ENCODE measurements around the gene SPECC1L.

The SPECC1L gene

DNA sequence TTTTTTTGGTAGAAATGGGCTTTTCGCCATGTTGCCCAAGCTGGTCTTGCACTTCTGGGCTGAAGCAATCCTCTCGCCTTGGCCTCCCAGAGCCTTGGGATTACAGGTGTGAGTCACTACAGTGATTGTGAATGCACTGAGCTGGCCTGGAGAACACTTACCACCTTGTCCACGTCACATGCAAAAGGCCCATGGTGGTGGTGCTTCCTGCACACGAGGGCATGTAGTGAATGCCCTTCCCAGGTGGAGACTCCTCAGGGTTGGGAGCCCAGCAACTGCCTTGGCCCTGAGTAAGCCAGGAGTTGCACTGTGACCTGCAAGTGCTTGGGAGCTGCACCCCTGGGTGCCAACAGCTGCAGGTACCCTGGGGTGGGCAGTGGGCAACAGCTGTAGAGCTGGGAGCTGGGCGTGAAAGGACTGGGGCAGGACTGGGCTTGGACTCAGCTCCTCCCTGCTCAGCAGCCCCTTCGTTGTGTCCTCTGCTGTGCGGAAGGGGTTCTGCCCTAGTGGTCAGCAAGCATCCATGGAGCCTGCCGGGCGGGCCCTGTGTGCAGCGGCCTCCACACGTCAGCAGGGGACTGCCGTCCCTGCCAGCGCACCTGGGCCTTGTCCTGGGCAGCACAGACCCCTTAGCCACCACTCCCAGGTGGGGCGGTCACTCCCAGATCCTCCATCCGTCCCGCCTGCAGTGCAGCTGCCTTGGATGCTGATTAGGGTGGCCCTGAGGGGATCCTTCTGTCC is 147.4 kb downstream of the SPECC1L start:
- DNase-seq, result no peak

DNA sequence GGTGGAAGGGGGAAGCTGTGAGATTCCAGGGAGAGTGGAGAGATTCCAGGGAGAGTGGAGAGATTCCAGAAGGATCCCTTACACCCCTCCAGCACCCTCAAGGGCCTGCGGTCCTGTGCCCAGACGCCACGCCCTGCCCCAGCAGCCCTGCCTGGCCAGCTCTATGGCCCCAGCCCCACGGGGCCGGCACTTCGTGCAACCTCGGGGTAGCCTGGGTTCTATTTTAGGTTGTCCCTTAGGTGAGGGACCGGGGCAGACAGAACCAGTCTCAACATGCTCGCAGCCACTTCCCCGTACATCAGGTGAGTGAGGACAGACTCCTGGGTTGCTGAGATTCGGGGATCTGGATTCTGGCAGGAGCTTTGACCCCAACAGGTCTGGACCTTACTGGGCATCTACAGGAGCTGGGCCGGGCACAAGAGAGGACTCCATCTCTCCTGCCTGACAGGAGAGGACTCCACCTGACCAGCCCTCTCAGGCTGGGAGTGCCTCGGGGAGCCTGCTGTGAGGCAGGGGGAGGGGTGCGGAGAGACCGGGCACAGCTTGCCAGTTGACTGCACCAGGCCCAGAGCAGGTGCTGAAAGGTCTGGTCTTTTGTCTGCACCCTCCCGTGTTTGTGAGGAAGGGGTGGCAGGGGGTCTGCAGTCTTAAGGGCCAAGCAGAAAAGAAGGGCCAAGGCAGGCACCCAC is 148.3 kb downstream of the SPECC1L start:
- DNase-seq, result no peak

DNA sequence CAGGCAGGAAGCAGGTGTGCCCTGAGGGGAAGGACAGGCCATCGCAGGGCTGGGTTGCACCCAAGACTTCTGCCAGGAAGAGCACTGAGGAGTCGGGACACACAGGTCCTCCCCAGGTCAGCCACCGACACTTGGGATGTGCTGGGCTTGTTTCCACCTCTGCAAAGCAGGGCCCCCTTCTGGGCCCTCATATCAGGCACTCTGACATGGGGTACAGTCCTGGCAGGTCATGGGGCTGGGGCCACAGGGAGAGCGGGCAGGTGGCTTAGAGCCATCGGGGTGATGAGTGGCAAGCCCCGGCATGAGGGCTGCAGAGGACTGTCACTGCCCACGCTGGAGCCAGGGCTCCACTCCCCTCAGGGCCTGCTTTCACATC is 148.8 kb downstream of the SPECC1L start:
- DNase-seq, result no peak

DNA sequence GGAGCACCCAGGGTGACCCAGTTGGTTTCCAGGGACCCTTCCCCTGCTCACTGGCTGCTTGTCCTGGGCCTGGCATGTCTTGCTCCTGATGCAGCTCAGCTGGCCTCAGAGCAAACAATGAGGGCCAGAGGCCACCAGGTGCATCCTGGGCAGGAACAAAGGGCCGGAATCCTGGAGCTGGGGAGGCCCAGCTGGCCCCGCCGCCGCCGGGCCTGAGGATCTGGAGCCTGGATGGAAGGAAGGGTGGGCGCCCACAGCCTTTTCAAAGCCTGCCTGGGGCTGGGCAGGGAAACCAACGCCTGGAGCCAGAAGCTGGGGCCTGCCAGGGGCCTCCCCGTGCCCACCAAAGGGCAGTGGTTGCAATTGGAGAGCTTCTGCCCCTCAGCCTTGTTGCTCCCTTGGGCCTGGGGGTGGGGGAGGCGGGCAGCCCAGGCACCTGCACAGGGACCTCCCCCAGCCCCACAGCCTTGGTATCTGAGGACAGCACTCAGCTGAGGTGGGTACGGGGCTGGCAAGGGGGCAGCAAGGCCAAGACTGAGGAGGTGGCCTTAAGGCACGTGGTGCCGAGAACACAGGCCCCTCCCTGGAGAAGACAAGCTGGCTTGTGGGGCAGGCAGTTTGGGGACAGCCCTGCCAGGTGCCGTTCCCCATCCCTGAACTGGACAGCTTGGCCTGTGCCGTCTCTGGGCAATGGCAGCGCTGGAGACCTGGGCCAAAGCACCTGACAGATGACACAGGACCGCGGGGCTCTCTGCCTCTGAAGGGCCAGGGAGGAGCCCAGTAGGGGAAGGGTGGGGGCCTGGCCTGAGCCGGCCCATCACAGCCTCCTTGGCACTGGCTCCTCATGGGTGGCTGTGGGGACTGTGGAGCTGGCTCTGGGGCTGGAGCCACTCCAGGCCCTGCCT is 149.7 kb downstream of the SPECC1L start:
- DNase-seq, result no peak

DNA sequence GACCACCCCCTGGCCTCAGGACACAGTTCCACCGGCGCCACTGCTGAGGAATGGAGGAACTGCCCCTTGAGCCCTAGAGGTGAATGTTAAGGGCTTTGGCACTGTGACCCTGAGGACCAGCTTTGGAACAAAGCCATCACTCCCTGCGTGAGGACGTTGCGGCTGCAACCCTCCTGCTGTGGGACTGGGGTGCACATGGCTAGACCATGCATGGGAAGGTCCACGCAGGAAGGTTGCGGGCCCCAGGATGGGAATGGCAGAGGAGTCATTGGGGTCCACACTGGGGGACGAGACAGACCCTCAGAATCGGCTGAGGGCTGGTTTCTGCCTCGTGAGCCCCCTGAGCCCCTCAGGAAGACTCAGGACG is 150.3 kb downstream of the SPECC1L start:
- DNase-seq, result no peak

DNA sequence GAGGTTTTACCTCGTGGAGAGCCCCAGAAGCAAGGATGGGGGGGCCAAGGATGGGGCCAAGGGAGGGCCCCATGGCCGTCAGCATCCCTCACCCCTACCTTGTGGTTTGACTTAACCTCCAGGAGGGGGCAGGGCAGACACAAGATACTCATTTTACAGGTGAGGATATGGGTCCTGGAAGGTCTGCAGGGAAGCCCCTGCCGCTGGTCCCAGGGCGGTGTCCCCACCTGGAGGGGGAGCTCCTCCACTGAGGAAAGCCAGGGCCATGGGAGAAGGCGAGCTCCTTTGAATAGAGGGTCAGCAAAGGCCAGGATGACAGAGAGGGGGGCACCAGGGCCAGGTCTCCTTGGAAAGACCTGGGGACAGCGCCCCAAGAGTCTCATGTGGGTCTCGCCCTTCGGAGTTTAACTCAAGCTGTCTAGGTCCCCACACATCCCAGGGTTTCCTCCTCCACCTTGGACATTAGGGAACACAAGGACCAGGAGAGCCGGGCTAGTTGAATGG is 150.8 kb downstream of the SPECC1L start:
- peak; percentile 57 for DNase-seq

DNA sequence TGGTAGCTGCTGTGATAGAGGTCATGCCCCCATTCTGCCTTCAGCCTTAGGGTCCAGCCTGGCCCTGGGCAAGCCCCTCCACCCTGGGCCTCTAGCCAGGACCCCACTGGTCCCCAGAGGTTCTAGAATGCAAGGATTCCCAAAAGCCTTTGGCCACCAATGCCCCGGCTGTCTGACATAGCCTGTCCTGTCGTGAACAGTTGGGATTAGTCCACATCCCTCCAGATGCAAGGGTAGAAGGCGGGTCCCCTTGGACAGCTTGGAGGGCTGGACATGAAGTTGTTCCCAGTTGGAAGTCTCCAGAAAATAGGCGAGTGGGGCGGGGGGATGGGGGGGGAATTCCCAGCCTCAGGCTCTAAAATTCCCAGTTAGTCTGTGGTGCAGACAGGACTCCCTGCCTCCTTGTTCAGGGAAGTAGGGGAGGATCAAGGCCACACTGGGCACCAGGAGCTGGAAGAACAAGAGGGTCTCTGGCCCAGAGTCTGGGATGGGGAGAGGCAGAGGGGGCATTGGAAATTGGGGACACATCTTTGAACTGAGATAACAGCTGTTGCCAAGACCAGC is 151.6 kb downstream of the SPECC1L start:
- no peak for DNase-seq

DNA sequence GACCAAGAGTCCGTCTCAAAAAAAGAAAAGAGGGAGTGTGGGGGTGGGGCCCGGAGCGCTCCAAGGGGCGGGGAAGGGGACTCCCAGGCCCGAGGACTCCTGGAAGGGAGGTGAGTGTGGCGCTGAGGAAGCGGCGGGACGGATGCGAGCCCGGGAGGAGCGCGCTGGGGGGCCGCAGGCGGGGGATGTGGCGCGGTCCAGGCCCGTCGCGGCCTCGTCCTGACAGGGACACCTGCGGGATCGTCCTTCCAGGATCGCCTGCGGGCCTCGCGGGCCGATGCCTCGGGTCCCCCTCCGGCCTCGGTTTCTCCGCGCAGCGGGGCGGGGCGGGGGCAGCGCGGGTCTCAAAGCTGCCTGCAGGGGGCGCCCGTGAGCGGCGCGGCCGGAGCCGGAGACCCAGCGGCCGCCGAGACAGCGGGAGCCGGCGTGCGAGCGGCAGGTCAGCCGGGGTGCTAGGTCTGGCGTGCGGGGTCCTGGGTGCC is 152.9 kb downstream of the SPECC1L start:
- peak; percentile 55 for DNase-seq

DNA sequence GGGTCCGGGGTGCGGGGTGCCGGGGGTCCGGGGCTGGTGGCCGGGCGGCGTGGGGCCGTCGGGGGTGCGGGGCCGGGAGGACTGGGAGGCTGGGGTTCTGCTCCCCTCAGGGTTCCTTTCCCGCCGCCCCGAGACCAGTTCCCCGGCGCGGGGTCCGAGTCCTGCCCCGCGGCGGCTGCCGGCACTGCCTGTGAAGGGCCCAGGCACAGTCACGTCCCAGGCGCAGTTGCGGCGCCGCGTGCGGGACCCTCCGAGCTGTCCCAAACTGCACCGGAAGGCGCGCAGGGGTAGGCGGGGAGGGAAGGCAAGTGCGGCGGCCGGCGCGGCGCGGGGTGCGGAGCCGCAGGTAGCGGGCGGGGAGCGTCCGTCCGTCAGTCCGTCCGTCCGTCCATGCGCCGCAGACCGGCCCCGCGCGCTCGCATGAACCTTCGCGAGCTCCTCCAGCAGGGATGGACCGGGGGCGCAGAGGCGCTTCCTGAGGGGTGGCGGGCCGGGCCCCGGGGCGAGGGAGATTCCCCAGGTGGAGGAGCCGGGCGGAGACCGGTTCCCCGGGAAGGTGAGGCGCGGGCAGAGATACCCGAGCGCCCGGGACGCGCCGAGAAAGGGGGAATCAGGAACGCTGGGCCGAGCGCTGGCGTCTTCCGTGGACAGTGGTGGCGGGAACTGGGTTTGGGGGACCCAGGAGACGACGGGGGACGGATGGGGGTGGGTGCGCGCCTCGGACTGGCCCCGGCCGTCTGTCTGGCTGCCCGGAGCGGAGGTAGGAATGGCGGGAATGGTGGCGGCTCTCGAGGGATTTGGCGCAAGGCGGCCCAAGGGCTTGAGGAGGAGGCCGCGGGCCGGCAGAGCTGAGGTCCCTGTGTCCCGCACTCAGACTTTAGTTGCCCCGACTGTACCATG is 153.6 kb downstream of the SPECC1L start:
- DNase-seq, result peak; percentile 40

DNA sequence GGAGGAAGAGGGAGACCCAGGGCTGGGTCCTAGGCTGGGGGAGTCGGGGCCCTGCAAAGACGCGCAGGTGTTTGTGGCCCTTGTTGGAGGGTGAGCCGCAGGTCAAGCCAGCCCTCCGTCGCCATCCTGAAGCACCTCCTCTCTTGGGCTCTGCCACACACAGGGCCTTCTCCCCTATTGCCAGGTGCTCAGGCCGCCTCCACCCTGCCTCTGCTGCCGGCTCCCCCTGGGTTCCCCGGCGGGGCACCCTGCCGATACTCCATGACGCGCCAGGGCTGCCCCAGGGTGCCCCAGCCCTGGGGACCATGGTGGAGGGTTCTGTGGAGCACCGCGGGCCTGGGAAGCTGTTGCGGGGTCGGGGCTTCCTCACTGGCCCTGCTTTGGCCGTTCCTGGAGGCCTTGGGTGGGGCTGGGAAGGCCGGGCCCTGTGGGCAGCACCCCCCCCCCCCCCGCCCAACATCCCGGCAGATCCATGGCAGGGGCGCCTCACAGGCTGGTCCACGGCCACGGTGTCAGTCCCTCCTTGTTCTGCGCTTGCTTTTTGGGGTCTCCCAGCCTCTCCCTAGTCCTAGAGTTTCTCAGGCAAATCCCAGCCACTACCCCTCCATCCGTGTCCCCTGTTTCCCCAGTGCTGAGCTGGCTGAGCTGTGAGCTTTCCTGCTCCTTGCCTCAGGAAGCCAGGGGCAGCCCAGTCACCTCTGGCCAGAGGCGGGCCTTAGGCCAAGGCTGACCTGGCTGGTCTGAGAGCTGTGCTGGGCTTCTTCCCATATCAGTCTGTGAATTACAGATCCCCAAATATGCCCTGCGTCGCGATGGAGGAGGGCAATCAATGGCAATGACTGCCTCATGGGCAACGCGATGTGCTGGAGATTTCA is 154.5 kb downstream of the SPECC1L start:
- DNase-seq, result no peak

DNA sequence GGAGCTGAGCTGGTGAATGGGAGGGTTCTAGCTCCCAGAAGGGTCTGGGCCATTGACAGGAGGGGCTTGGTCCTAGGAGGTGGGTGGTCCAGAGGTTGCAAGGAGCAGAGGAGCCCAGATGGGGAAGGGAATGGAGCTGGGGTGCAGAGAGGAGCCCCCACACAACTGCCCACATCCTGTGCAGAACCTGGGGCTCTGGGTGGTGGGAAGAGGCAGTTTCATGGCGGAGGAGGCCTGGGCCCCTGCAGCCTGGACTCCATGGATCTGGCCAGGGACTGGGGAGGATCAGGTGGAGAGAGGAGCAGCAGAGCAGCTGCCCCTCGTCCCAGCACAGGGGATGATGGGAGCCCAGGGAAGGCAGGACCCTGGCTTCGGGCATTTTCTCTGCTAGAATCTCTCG is 155.8 kb downstream of the SPECC1L start:
- DNase-seq, result no peak

DNA sequence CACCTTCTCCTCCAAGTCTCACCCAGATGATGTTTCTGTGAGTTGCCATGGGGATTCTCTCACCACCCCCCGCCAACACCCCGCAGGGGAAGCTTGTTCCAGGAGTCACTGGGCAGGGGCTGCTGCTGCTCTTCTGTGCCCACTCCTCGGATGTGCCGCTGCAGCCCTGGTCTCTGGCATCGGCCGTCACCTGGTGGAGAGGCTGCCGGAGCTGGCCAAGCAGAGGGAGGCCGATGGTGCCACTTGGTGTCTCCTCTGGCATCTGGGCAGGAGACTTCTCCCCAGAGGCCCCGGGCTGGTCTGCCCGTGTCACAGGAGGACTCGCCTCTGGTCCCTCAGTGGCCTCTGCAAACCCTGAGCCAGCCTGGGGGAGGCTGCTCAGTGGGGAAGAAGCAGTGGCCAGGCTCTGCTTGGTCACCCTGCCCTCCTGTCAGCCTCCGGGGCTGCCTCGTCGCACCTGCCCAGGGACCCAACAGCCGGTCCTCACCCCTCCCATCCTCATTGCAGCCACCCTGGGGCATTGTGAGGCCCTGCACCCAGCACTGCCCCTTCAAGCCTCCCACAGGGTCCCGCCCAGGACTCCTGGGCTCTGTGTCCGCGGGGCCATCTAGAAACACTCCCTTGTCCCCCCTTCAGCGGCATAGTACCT is 156.3 kb downstream of the SPECC1L start:
- DNase-seq, result peak; percentile 32

DNA sequence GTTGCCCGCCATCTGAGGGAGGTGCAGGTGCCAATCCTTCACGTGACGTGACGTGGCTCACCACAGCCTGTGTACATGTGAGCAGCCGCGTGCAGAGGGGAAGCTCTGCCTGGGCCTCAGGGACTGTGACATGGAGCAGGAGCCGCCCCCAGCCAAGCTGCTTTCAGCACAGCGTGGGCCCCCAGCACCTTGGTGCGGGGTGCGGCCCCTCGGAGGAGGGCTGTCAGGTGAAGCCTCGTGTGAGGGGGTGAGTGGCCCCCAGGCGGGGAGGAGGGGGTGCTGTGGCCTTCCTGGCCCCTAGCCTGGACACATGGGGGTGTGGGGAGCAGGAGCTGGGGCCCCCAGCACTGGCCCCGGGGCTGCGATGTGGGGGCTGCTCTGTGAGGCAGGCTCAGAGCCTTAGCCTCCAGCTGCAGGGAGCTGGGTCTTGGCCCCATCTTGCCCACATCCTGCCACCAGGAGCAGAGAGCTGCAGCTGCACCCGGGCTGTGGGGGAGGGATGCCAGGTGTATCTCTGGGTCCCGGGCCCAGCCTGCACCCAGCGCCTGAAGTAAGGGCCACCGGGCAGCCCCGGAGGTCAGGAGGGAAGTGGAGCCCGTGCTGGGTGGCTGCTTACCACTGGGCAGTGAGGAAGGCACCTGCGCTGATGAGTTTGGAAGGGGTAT is 157.0 kb downstream of the SPECC1L start, which contains the start of gene ADORA2A:
Gene ADORA2A, plus strand, starts transcription at position 100 of the 665 bp plus-strand sequence. CDS start 5,806 bp downstream, outside the sequence.
- peak; percentile 87 for DNase-seq

DNA sequence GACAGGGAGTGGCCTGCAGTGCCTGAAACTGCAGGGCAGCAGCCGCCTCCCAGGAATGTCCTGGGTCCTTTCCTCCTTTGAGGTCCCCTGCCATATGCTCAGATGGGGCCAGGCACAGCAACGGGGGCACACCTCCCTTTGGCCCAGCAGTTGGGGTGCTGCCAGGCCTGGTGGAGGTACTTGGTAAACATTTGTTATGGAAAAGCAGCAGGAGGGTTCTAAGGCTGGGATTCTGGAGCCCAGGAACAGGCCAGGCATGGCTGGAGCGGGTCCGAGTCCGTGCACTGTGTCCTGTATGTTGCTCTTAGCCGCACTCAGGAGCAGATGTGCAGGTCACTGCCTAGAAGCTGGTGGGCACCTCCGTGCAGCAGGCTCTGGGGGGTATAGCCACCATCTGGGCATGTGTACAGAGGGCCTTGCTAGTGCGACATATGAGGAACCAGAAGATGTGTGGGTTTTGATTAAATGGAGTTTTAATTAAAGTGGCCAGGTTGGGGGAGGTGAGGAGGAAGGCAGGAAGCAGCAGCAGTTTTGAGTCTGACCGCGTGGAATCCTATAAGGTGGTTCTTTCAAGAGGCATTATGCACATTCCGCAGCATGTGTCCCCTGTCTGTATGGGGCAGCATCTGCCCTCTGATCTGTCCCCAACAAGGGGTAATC is 158.2 kb downstream of the SPECC1L start:
- no peak for DNase-seq

DNA sequence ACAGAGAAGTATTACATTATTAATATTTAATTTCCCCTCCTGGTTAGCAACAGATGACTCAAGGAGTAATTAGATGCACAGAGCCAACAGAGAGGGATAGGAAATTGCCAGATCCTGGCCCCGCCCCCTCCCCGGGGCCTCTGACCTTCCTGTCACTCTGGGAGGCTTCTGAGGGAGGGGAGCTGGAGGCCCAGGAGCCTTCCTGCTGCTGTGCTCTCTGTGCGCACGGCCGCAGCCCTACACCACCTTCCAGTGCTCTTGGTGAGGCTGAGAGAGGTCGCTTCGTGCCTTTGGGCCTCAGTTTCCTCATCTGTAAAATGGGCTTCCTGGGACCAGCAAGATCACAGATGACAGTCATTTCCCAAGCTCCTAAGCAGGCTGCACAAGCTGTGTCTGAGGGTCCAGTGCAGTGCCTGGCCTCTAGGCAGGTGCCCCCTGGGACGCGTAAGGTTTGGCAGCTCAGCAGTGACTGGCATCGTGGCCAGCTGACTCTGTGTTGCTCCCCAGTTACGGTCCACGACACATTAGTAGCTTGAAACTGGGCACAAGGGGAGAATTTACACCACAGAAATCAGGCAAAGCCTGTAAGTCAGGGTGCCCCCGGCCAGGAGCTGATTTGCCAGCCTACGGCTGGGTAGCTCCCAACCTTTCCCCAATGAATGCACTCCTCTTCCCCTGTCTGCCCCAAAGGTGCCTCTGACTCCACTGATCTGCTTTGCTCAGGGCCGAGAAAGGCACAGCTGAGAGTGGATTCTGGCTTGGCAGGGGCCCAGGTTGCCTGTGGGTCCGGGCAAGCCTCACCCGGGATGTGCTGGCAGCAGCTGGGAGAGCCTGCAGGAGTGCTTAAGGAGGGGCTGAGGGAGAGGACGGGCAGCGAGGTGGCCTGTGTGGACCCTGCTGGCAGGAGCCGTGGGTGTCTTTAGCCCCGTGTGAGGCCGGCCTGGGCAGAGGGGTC is 159.1 kb downstream of the SPECC1L start:
- peak; percentile 68 for DNase-seq

DNA sequence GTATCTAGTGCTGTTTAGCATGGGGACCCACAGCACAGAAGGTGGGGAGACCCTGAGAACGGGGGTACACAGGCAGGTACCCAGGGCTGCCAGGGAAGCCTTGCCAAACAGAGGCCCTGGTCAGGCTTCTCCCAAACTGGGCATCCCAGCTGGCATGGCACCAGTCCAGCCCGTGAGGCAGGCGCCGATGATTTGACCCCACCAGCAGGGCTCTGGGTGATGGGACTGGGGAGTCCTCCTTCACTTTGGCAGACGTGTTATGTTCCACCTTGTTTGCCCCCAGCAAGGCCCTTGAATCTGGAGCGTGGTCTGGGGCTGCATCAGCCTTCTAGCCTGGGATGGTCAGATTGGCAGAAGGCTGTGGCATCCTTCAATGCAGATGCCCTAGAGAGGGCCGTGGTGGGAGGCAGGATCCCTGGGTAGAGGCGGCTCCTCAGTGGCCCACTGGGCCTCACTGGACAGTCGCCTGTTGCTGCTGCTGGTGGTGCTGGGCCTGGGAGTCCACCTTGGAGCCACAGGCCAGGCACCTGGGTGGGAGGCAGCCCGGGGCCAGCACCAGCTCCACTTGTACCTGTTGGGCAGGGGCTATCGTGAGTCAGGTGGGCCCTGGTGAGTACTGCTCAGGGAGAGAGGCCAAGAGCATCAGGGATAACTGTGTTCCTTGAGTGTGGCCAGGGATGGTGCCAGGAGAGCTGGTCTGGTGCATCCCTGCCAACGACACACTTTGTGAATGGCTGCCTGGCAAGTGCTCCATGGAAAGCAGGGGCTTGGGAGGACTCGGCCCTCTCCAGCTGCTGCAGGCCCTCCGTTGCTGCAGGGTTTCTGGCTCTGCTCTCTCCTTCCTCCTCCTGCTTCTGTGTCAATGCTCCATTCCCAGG is 160.0 kb downstream of the SPECC1L start:
- no peak for DNase-seq
